ENCODE results near the gene WHAMM. TPM values are rescaled to one million over a fixed set of nuclear protein-coding genes. Genes with fewer than 3 reads are reported as not detected.
"Not testable (repeated sequence)": the region's sequence is repeated elsewhere in the genome, so short reads cannot be mapped to it uniquely, and the experiment has no call there.

WHAMM gene
- polyA plus RNA-seq, 1 donor (not counting 4 experiments of a cell fraction or from before 2014, with no cell fraction given) = 4.7 TPM

GRCh38 chr15:82812994-82813393, 3.6 kb downstream of the WHAMM start:
- Histone ChIP-seq H3K36me3 (ENCODE audit: control insufficient read depth in 2 of 2, extremely low read depth in 1 of 2, insufficient read depth in 2 of 2, low read length in 2 of 2) (peaks cover 8 to 15% of the 10 kb centered on the region in 2 experiments), H3K4me1 (ENCODE audit: control insufficient read depth, extremely low read depth, insufficient read depth, low read length) (peaks cover 6% of the 10 kb centered on the region), H3K9me3 (ENCODE audit: control insufficient read depth, low read depth, low read length) (no peaks in the 10 kb centered on the region), H3K27me3 (ENCODE audit: control insufficient read depth, extremely low read depth, insufficient read depth, low read length) (no peaks in the 10 kb centered on the region), H3K9ac (ENCODE audit: control insufficient read depth, extremely low read depth, insufficient read depth, low read length) (no peak overlapping the region), H3K27ac (ENCODE audit: control insufficient read depth, insufficient read depth, low read length) (no peak overlapping the region), H2AFZ (ENCODE audit: control insufficient read depth, low read length) (no peak overlapping the region), H3K79me2 (ENCODE audit: control insufficient read depth, insufficient read depth, low read length) (peaks cover 54% of the 10 kb centered on the region), H3K9me1 (ENCODE audit: control insufficient read depth, extremely low read depth, insufficient read depth, low read length) (no peaks in the 10 kb centered on the region), H4K20me1 (ENCODE audit: control insufficient read depth, extremely low read depth, insufficient read depth, low read length) (no peaks in the 10 kb centered on the region), H3K4me2 (ENCODE audit: control insufficient read depth, extremely low read depth, insufficient read depth, low read depth, low read length) (no peak overlapping the region), H3K4me3 (ENCODE audit: control insufficient read depth in 2 of 3, extremely low read depth in 1 of 3, insufficient read depth in 2 of 3, low read depth in 1 of 3, low read length in 3 of 3) (no peak overlapping the region)
- dilution Hi-C loops (cut with MboI; ENCODE audit: extremely low pct_ligation_motif_present, low sequenced_read_pairs) = no loop called here
- TF ChIP-seq CTCF (optimal IDR thresholded peaks at IDR 0.05 in 1 of 3, IDR thresholded peaks at IDR 0.05 in 1 of 3, conservative IDR thresholded peaks at IDR 0.05 in 1 of 3; ENCODE audit: extremely low read depth in 1 of 3, insufficient read depth in 2 of 3, low read length in 3 of 3) (no peak), EZH2 (IDR thresholded peaks at IDR 0.05; ENCODE audit: low read length) (no peak)
- no peak for DNase-seq (ENCODE audit: low read depth, low spot score)
- FAIRE-seq = no peak

GRCh38 chr15:82820128-82820527, 10.7 kb downstream of the WHAMM start:
- Histone ChIP-seq H4K20me1 (ENCODE audit: control insufficient read depth, extremely low read depth, insufficient read depth, low read length) (no peaks in the 10 kb centered on the region), H3K9me1 (ENCODE audit: control insufficient read depth, extremely low read depth, insufficient read depth, low read length) (no peaks in the 10 kb centered on the region), H3K79me2 (ENCODE audit: control insufficient read depth, insufficient read depth, low read length) (peaks cover 13% of the 10 kb centered on the region), H3K9me3 (ENCODE audit: control insufficient read depth, low read depth, low read length) (no peaks in the 10 kb centered on the region), H3K27ac (ENCODE audit: control insufficient read depth, insufficient read depth, low read length) (no peak overlapping the region), H3K27me3 (ENCODE audit: control insufficient read depth, extremely low read depth, insufficient read depth, low read length) (no peaks in the 10 kb centered on the region), H3K4me2 (ENCODE audit: control insufficient read depth, extremely low read depth, insufficient read depth, low read depth, low read length) (no peak overlapping the region), H3K36me3 (ENCODE audit: control insufficient read depth in 2 of 2, extremely low read depth in 1 of 2, insufficient read depth in 2 of 2, low read length in 2 of 2) (peaks cover 7 to 21% of the 10 kb centered on the region in 2 experiments), H3K4me3 (ENCODE audit: control insufficient read depth in 2 of 3, extremely low read depth in 1 of 3, insufficient read depth in 2 of 3, low read depth in 1 of 3, low read length in 3 of 3) (no peak overlapping the region), H3K4me1 (ENCODE audit: control insufficient read depth, extremely low read depth, insufficient read depth, low read length) (no peaks in the 10 kb centered on the region), H3K9ac (ENCODE audit: control insufficient read depth, extremely low read depth, insufficient read depth, low read length) (no peak overlapping the region), H2AFZ (ENCODE audit: control insufficient read depth, low read length) (no peak overlapping the region)
- TF ChIP-seq EZH2 (IDR thresholded peaks at IDR 0.05; ENCODE audit: low read length) (no peak), CTCF (optimal IDR thresholded peaks at IDR 0.05 in 1 of 3, IDR thresholded peaks at IDR 0.05 in 1 of 3, conservative IDR thresholded peaks at IDR 0.05 in 1 of 3; ENCODE audit: extremely low read depth in 1 of 3, insufficient read depth in 2 of 3, low read length in 3 of 3) (no peak)
- DNase-seq (ENCODE audit: low read depth, low spot score) (no peak), FAIRE-seq (no peak)
- dilution Hi-C loops (cut with MboI; ENCODE audit: extremely low pct_ligation_motif_present, low sequenced_read_pairs) = no loop called here

GRCh38 chr15:82821396-82821795, 12.0 kb downstream of the WHAMM start:
- H3K79me2 ChIP-seq (ENCODE audit: control insufficient read depth, insufficient read depth, low read length); H4K20me1 ChIP-seq (ENCODE audit: control insufficient read depth, extremely low read depth, insufficient read depth, low read length); H3K9ac ChIP-seq (ENCODE audit: control insufficient read depth, extremely low read depth, insufficient read depth, low read length); dilution Hi-C loops (cut with MboI; ENCODE audit: extremely low pct_ligation_motif_present, low sequenced_read_pairs); H3K4me3 ChIP-seq (ENCODE audit: control insufficient read depth in 2 of 3, extremely low read depth in 1 of 3, insufficient read depth in 2 of 3, low read depth in 1 of 3, low read length in 3 of 3); H2AFZ ChIP-seq (ENCODE audit: control insufficient read depth, low read length); H3K4me1 ChIP-seq (ENCODE audit: control insufficient read depth, extremely low read depth, insufficient read depth, low read length); H3K27me3 ChIP-seq (ENCODE audit: control insufficient read depth, extremely low read depth, insufficient read depth, low read length); H3K9me3 ChIP-seq (ENCODE audit: control insufficient read depth, low read depth, low read length); DNase-seq (ENCODE audit: low read depth, low spot score); FAIRE-seq; H3K4me2 ChIP-seq (ENCODE audit: control insufficient read depth, extremely low read depth, insufficient read depth, low read depth, low read length); H3K27ac ChIP-seq (ENCODE audit: control insufficient read depth, insufficient read depth, low read length); H3K9me1 ChIP-seq (ENCODE audit: control insufficient read depth, extremely low read depth, insufficient read depth, low read length): not testable (repeated sequence)
- H3K36me3 ChIP-seq (ENCODE audit: control insufficient read depth in 2 of 2, extremely low read depth in 1 of 2, insufficient read depth in 2 of 2, low read length in 2 of 2) = peaks cover 11 to 20% of the 10 kb centered on the region in 2 experiments

- dilution Hi-C loops (cut with MboI; ENCODE audit: extremely low pct_ligation_motif_present, low sequenced_read_pairs); H3K79me2 ChIP-seq (ENCODE audit: control insufficient read depth, insufficient read depth, low read length); H3K9ac ChIP-seq (ENCODE audit: control insufficient read depth, extremely low read depth, insufficient read depth, low read length); H4K20me1 ChIP-seq (ENCODE audit: control insufficient read depth, extremely low read depth, insufficient read depth, low read length); H3K27ac ChIP-seq (ENCODE audit: control insufficient read depth, insufficient read depth, low read length); H3K4me3 ChIP-seq (ENCODE audit: control insufficient read depth in 2 of 3, extremely low read depth in 1 of 3, insufficient read depth in 2 of 3, low read depth in 1 of 3, low read length in 3 of 3); H3K27me3 ChIP-seq (ENCODE audit: control insufficient read depth, extremely low read depth, insufficient read depth, low read length); H3K9me1 ChIP-seq (ENCODE audit: control insufficient read depth, extremely low read depth, insufficient read depth, low read length); FAIRE-seq; H3K4me2 ChIP-seq (ENCODE audit: control insufficient read depth, extremely low read depth, insufficient read depth, low read depth, low read length); H3K4me1 ChIP-seq (ENCODE audit: control insufficient read depth, extremely low read depth, insufficient read depth, low read length); H2AFZ ChIP-seq (ENCODE audit: control insufficient read depth, low read length); DNase-seq (ENCODE audit: low read depth, low spot score); H3K9me3 ChIP-seq (ENCODE audit: control insufficient read depth, low read depth, low read length): not testable (repeated sequence)
- peaks cover 12 to 20% of the 10 kb centered on the region in 2 experiments for H3K36me3 ChIP-seq (ENCODE audit: control insufficient read depth in 2 of 2, extremely low read depth in 1 of 2, insufficient read depth in 2 of 2, low read length in 2 of 2)
Measured at GRCh38 chr15:82821851-82822250, 12.4 kb downstream of the WHAMM start.

Measured in keratinocyte (primary cell).